AG04450 (cell line): ENCODE results near the gene PDE5A. TPM values are rescaled to one million over a fixed set of nuclear protein-coding genes. Genes with fewer than 3 reads are reported as not detected.
A peak's percentile ranks its signal among the peaks of the same experiment; 100 is the strongest.

ENCODE experiments used
- CTCF ChIA-PET: fragments of 300-600, 350-600 bp; formaldehyde crosslinking; extraction: SDS; loops from one replicate; lab custom pipeline; 2022; ENCODE audit warnings: antibody characterized with exemption, inconsistent platforms; lab: Charles Lee
- POLR2A ChIA-PET: fragments of 350-600 bp; formaldehyde crosslinking; extraction: SDS; loops from one replicate; lab custom pipeline; 2021; ENCODE audit warnings: antibody characterized with exemption, inconsistent platforms; lab: Yijun Ruan, JAX
- DNase-seq: peaks from one replicate; pipeline ENCODE4 v3.0.0-alpha.2; 2011; ENCODE audit warnings: low read depth, low spot score
- H3K27ac ChIP-seq: one replicate; pipeline ENCODE4 v1.5.1; 2012; ENCODE audit warnings: low read depth, low read length, control low read depth
- H3K27me3 ChIP-seq: one replicate; pipeline ENCODE4 v1.6.0; 2012; ENCODE audit warnings: low read length; ENCODE audit not compliant: control insufficient read depth, insufficient read depth
- H3K4me3 ChIP-seq: 2 replicates; pipeline ENCODE4 v1.5.1; 2011; ENCODE audit warnings: mild to moderate bottlenecking, low read depth, low read length, control low read depth
- H3K9me3 ChIP-seq: 2 replicates; pipeline ENCODE4 v1.5.1; 2012; ENCODE audit warnings: low read length; ENCODE audit not compliant: control insufficient read depth, insufficient read depth
- polyA plus RNA-seq: library from polyadenylated mRNA; depleted of rRNA; stranded (reverse); fragments of >200 nt; gene quantifications from 2 replicates; pipeline ENCODE4 v1.2.3, GENCODE V29; 2011
- TF ChIP-seq, protein P1 (sequence below): IDR thresholded peaks from 2 replicates; pipeline ENCODE4 v1.5.1; 2011; ENCODE audit warnings: low read depth, low read length, control low read depth, inconsistent platforms

The PDE5A gene
- polyA plus RNA-seq, 1 experiment = 489 TPM

GRCh38 chr4:119615068-119615719, 13.4 kb downstream of the PDE5A start:
- POLR2A ChIA-PET = interaction anchor here (0.7 kb wide), 1 partner anchor 9 kb away, joined by 3 read pairs; no protein-coding TSS in a partner anchor
- Histone ChIP-seq H3K27me3 (no peaks in the 10 kb centered on the region), H3K4me3 (no peak overlapping the region), H3K9me3 (no peaks in the 10 kb centered on the region; the same call in 1 of the 2 replicates), H3K27ac (no peak overlapping the region)
- CTCF ChIA-PET = interaction anchor here (1.5 kb wide), 1 partner anchor 301 kb away, joined by 3 read pairs; no protein-coding TSS in a partner anchor
- TF ChIP-seq, protein P1, sequence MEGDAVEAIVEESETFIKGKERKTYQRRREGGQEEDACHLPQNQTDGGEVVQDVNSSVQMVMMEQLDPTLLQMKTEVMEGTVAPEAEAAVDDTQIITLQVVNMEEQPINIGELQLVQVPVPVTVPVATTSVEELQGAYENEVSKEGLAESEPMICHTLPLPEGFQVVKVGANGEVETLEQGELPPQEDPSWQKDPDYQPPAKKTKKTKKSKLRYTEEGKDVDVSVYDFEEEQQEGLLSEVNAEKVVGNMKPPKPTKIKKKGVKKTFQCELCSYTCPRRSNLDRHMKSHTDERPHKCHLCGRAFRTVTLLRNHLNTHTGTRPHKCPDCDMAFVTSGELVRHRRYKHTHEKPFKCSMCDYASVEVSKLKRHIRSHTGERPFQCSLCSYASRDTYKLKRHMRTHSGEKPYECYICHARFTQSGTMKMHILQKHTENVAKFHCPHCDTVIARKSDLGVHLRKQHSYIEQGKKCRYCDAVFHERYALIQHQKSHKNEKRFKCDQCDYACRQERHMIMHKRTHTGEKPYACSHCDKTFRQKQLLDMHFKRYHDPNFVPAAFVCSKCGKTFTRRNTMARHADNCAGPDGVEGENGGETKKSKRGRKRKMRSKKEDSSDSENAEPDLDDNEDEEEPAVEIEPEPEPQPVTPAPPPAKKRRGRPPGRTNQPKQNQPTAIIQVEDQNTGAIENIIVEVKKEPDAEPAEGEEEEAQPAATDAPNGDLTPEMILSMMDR = no peak
- DNase-seq = no peak

DNA sequence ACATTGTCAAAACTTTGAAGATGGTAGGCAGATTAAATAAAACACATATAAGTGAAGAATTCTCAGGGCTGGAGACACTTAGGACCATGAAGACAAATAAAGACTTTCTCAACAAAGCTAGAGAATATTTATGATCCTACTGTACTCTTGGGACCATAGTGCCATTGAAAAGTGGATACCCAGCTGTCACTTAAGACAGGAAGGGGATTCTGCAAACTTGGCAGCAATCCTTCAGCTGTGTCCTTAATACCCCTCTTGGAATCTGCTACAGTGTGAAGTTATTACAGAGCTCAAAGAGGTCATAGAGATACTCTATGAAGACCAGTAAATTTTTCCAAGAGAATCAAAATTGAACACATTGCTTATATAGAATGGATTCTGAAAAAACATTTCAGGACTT, 24.3 kb downstream of the PDE5A start:
- peak overlapping the region; percentile 18 for H3K4me3 ChIP-seq
- H3K9me3 ChIP-seq = no peaks in the 10 kb centered on the region
- TF ChIP-seq, protein P1 = no peak
- H3K27ac ChIP-seq = no peak overlapping the region
- H3K27me3 ChIP-seq = no peaks in the 10 kb centered on the region
- POLR2A ChIA-PET = no interaction called here
- CTCF ChIA-PET = interaction anchor here (1.1 kb wide), 1 partner anchor 10 kb away, joined by 3 read pairs; no protein-coding TSS in a partner anchor
- no peak for DNase-seq

GRCh38 chr4:119602366-119602765, 26.2 kb downstream of the PDE5A start:
- TF ChIP-seq, protein P1 = no peak
- no peaks in the 10 kb centered on the region for H3K27me3 ChIP-seq
- ChIA-PET POLR2A (no interaction called here), CTCF (interaction anchor here (1.4 kb wide), 1 partner anchor 454 kb away, joined by 5 read pairs; no protein-coding TSS in a partner anchor)
- DNase-seq = no peak
- no peak overlapping the region for H3K4me3 ChIP-seq
- no peaks in the 10 kb centered on the region for H3K9me3 ChIP-seq
- no peak overlapping the region for H3K27ac ChIP-seq

DNA sequence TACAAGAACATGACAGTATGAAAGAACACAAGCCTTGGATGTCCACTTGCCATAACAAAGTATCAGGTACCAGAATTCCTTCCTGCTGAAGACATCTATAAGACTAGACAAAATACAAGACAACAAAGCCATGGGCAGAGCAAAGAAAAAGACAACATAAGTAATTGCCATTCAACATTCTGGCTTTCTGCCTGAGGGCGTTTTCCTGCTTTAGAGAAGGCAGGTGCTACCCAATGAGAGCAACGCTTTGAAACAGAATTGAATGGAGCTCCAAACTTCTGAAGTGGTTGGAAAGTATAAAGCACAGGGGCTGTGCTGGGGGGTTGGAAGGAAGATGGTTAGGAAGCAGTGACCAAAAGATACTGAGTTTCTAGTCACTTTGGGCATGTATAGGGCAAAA, 30.1 kb downstream of the PDE5A start:
- no peak for DNase-seq
- Histone ChIP-seq H3K27ac (no peak overlapping the region), H3K9me3 (no peaks in the 10 kb centered on the region), H3K4me3 (no peak overlapping the region; the same call in 1 of the 2 replicates), H3K27me3 (no peaks in the 10 kb centered on the region)
- TF ChIP-seq, protein P1 = no peak
- CTCF ChIA-PET = no interaction called here
- POLR2A ChIA-PET = no interaction called here

- no peak overlapping the region for H3K27ac ChIP-seq
- POLR2A ChIA-PET = no interaction called here
- no peak for DNase-seq
- CTCF ChIA-PET = interaction anchor here (1.0 kb wide), 1 partner anchor 459 kb away, joined by 3 read pairs; no protein-coding TSS in a partner anchor
- H3K27me3 ChIP-seq = no peaks in the 10 kb centered on the region
- no peak overlapping the region; the same call in 1 of the 2 replicates for H3K4me3 ChIP-seq
- TF ChIP-seq, protein P1 = no peak
- H3K9me3 ChIP-seq = no peaks in the 10 kb centered on the region
Measured at GRCh38 chr4:119597377-119597776, 31.2 kb downstream of the PDE5A start.
